Liver (tissue), 3 donors: ENCODE data around the gene FMN2.

Source experiments
- ATF3 ChIP-seq: IDR thresholded peaks from 2 replicates; pipeline ENCODE4 v1.6.1; 2016; ENCODE audit warnings: antibody characterized with exemption
- GABPA ChIP-seq, 2 donors: IDR thresholded peaks in 1 of 2; conservative IDR thresholded peaks in 1 of 2; 2 replicates each; pipeline ENCODE4 v1.6.1; 2016; ENCODE audit warnings: antibody characterized with exemption in 2 of 2, mild to moderate bottlenecking in 1 of 2, moderate library complexity in 1 of 2
- HNF4A ChIP-seq, 2 donors: conservative IDR thresholded peaks; 2 replicates each; pipeline ENCODE4 v1.6.1; 2016; ENCODE audit warnings: antibody characterized with exemption in 2 of 2, mild to moderate bottlenecking in 2 of 2
- JUND ChIP-seq, 2 donors: IDR thresholded peaks; 2 replicates each; pipeline ENCODE4 v1.6.1; 2016; ENCODE audit warnings: antibody characterized with exemption in 2 of 2
- NR2F2 ChIP-seq: IDR thresholded peaks from 2 replicates; pipeline ENCODE4 v1.6.1; 2016; ENCODE audit warnings: antibody characterized with exemption
- REST ChIP-seq: IDR thresholded peaks from 2 replicates; pipeline ENCODE4 v1.6.1; 2016; ENCODE audit warnings: antibody characterized with exemption, mild to moderate bottlenecking
- RXRA ChIP-seq, 2 donors: IDR thresholded peaks; 2 replicates each; pipeline ENCODE4 v1.6.1; 2017 to 2018; ENCODE audit warnings: antibody characterized with exemption in 2 of 2, mild to moderate bottlenecking in 1 of 2
- YY1 ChIP-seq: IDR thresholded peaks from 2 replicates; pipeline ENCODE4 v1.6.1; 2016; ENCODE audit warnings: antibody characterized with exemption, mild to moderate bottlenecking
- TF ChIP-seq, protein P1 (sequence below): fragments of 150-350 bp; IDR thresholded peaks from 2 replicates; pipeline ENCODE4 v1.5.1; 2017; ENCODE audit warnings: improper control_type of control experiment, low read depth, low read length; ENCODE audit not compliant: missing input control
- TF ChIP-seq, protein P2 (sequence below): IDR thresholded peaks from 2 replicates; pipeline ENCODE4 v1.6.1; 2016; ENCODE audit warnings: antibody characterized with exemption
- TF ChIP-seq, protein P3 (sequence below): IDR thresholded peaks from 2 replicates; pipeline ENCODE4 v1.6.1; 2016; ENCODE audit warnings: antibody characterized with exemption
- donor health status: healthy.
- donor health status: healthy.

DNA sequence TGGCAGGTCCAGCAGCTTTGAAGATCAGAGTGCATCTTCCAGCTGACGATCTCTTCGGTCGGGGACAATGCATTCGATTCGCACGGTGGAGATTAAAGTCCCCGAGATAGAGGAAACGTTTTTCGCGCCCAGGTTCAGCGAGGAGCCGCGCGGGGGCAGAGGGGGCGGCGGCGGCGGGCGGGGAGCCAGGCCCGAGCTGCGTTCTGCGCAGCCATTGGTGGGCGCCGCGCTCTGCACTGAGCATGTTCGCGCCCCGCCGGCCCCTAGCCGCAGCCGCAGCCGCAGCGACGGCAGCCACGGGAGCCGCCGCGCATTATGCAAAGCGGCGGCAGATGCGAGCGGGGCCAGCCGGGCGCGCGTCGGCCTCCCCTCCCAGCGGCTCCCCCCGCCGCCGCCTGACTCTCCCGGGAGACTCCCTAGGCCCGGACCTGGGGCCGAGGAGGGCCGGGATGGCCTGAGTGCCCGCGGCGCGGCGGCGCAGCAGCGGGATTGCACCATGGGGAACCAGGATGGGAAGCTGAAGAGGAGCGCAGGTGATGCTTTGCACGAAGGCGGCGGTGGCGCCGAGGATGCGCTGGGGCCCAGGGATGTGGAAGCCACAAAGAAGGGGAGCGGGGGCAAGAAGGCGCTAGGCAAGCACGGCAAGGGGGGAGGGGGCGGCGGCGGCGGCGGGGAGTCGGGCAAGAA, at the start of gene FMN2:
- no peak for TF ChIP-seq RXRA (IDR thresholded peaks at IDR 0.05)
- TF ChIP-seq, protein P1, sequence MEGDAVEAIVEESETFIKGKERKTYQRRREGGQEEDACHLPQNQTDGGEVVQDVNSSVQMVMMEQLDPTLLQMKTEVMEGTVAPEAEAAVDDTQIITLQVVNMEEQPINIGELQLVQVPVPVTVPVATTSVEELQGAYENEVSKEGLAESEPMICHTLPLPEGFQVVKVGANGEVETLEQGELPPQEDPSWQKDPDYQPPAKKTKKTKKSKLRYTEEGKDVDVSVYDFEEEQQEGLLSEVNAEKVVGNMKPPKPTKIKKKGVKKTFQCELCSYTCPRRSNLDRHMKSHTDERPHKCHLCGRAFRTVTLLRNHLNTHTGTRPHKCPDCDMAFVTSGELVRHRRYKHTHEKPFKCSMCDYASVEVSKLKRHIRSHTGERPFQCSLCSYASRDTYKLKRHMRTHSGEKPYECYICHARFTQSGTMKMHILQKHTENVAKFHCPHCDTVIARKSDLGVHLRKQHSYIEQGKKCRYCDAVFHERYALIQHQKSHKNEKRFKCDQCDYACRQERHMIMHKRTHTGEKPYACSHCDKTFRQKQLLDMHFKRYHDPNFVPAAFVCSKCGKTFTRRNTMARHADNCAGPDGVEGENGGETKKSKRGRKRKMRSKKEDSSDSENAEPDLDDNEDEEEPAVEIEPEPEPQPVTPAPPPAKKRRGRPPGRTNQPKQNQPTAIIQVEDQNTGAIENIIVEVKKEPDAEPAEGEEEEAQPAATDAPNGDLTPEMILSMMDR: no peak
- TF ChIP-seq, protein P2, sequence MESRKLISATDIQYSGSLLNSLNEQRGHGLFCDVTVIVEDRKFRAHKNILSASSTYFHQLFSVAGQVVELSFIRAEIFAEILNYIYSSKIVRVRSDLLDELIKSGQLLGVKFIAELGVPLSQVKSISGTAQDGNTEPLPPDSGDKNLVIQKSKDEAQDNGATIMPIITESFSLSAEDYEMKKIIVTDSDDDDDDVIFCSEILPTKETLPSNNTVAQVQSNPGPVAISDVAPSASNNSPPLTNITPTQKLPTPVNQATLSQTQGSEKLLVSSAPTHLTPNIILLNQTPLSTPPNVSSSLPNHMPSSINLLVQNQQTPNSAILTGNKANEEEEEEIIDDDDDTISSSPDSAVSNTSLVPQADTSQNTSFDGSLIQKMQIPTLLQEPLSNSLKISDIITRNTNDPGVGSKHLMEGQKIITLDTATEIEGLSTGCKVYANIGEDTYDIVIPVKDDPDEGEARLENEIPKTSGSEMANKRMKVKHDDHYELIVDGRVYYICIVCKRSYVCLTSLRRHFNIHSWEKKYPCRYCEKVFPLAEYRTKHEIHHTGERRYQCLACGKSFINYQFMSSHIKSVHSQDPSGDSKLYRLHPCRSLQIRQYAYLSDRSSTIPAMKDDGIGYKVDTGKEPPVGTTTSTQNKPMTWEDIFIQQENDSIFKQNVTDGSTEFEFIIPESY: no peak
- TF ChIP-seq YY1: no peak
- TF ChIP-seq GABPA (IDR thresholded peaks at IDR 0.05 in 1 of 2, conservative IDR thresholded peaks at IDR 0.05 in 1 of 2): no peak
- TF ChIP-seq, protein P3, sequence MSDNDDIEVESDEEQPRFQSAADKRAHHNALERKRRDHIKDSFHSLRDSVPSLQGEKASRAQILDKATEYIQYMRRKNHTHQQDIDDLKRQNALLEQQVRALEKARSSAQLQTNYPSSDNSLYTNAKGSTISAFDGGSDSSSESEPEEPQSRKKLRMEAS: no peak
- TF ChIP-seq REST: no peak
- TF ChIP-seq ATF3: no peak
- no peak for TF ChIP-seq HNF4A (conservative IDR thresholded peaks at IDR 0.05)
- TF ChIP-seq NR2F2: no peak
- TF ChIP-seq JUND (IDR thresholded peaks at IDR 0.05): no peak
